Measurements from ENCODE around the gene PCAT6.
"Not testable (repeated sequence)": the region's sequence is repeated elsewhere in the genome, so short reads cannot be mapped to it uniquely, and the experiment has no call there.

Gene PCAT6

DNA sequence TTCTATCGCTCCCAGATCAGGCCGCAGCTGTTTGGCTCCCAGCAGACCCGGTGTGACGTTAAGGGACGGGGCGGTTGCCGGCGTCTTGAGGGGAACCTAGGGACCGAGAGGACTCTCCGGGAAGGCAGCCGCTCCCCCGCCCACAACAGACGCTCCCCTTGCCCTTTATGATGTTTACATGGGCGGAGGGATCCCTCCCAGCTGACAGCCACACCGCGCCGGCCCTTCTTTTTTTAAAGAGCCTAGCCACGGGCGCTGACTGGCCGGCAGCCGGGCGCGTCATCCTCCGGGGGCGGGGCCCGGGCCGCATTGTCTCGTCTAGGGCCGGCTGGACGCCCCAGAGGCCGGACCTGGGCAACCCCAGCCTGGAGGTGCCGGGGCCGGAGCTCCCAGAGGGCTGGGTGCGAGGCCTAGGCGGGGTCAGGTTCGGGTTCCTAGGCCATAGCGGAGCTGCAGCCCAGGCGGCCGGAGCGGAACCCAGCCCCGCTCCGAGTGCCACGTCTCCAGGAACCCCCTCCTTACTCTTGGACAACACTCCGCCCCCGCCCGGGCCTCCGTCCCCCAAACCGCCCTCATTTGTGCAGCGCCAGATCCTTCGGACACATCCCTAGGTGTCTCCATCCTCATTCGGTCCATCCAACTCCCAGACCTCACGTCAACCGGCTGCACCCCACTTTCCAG lies at the start of gene PCAT6:
Gene PCAT6 (plus strand): TSS at position 340 of the 681 bp plus-strand sequence.
- peak; percentile 87 for DNase-seq (ENCODE audit: low read depth)
- peak within 1 kb of the TSS; percentile 89 for H3K4me3 ChIP-seq (ENCODE audit: low read depth, low read length)

DNA sequence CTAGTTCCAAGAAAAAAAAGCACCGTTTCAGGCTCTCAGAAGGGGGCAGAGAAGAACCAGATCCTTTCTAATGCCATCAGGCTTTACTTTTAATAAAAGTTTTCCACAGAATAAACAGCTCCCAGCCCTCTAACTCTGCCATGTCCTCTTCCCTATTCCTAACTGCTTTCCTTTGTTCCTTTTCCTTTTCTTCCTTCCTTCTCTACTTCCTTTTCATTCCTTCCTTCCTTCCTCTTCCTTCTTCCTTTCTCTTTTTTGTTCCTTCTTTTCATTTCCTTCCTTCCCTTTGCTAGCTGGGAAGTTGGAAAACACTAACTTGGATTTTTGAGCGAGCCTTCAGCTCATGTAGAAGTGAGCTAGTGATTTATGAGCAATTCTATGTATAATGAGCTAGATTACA lies 48.7 kb upstream of the PCAT6 start:
- no peak for DNase-seq (ENCODE audit: low read depth)
- no peak overlapping the region for H3K4me3 ChIP-seq (ENCODE audit: low read depth, low read length)

DNA sequence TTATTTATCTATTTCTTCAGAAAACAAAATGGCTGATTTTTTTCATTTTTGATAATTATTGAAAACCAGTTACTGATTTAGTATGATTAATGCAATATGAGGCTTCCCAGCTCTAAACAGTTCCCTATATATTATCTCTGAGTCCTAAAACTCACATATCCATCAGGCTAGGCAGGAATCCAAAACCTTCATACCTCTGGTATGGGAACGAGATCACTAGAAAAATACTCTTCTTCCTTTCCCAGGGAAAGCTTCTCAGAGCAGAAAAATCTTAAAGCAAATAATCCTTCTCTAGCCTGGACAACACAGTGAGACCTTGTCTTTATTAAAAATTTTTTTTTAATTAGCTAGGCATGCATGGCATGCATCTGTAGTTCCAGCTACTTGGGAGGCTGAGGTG lies 45.0 kb upstream of the PCAT6 start:
- H3K4me3 ChIP-seq (ENCODE audit: low read depth, low read length): no peak overlapping the region
- DNase-seq (ENCODE audit: low read depth): no peak

DNA sequence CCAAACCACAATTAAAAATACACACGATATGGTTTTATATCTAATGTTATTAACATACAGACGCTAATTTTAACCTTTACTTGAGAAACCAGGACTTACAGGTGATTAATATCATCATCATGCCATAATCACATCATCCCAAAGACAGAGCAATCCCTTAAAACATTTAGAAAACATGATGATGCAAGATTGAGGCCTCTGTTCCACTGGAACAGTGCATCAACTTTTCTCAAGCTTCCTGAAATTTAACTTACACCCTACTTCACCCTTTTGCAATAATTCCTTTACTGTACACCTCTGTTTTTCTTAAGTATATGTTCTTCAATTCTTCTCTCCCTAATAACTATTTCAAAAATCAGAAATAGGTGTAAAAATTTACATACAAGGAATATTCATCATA lies 40.6 kb upstream of the PCAT6 start:
- no peak for DNase-seq (ENCODE audit: low read depth)
- no peak overlapping the region for H3K4me3 ChIP-seq (ENCODE audit: low read depth, low read length)

DNA sequence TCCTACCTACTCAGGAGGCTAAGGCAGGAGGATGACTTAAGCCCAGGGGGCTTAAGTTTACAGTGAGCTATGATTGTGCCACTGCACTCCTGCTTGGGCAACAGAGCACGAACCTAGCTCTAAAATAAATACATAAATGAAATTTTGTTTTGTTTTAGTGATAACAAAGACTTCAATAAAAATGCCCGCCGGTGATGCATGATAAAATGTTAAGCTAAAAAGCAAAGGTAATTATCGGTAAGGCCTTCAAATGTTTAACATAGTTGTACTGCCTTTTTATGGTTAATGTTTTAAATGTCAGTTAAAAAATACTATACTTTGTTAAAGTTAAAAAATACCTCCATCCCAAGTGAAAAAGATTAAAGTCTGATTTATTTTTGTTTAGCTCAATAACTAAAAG lies 29.6 kb upstream of the PCAT6 start:
- no peak for DNase-seq (ENCODE audit: low read depth)
- H3K4me3 ChIP-seq (ENCODE audit: low read depth, low read length): no peak overlapping the region

DNA sequence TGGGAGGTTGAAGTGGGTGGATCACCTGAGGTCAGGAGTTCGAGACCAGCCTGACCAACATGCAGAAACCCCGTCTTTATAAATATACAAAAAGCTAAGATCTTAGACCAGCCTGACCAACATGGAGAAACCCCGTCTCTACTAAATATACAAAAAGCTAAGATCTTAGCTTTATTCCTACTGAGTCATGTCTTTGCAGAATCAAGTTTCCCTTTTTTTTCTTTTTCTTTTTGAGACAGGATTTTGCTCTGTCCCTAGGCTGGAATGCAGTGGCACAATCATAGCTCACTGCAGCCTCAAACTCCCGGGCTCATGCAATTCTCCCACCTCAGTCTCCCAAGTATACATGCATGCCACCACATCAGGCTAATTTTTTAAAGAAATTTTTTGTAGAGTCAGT lies 23.9 kb upstream of the PCAT6 start:
- no peak for DNase-seq (ENCODE audit: low read depth)
- H3K4me3 ChIP-seq (ENCODE audit: low read depth, low read length): no peak overlapping the region

DNA sequence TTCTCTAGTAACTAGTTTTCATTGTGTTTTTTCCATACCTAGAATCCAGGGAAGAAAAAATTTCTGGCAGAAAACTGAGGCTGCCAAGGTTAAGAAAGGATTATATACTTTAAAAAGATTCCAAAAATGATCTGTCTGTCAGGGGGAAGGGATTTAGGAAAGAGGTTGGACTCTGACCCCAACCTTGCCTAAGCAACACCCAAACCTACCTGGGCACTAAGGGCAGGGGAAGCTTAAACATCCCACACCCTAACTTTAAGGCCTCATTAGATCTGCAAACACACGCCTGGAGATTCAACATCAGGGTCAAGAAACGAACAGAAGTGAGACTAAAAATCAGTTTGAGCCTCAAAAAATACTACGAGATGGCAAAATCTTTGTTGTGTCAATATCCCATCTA lies 22.0 kb upstream of the PCAT6 start:
- no peak overlapping the region for H3K4me3 ChIP-seq (ENCODE audit: low read depth, low read length)
- no peak for DNase-seq (ENCODE audit: low read depth)

DNA sequence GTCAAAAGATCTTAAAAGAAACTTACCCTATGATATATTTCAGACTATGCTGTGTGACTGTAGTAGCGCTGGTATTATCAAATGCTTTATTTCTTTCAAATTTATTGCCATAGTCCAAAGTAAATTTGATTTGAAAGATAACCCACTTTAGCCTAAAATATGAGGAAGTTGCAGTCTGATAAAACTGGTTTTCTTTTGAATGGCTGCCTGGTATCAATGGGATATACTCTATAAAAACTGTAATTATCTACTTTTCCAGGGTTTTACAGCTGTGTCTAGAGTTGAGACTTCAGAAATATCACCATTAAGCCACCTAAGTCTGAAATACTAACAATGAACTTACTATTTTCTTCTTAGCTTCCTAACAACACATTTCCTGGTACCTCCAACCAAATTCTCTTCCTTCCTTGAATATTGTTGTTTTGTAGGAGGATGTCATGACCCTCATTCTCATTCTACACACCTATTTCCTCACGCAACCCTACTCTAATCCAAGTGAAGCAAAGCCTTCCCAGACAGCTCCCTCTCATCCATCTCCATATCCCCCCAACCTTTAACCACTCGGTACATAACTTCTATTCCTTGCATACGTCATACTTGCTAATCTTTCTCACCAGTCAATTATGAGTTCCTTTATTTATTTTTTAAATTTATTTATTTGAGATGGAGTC lies 19.5 kb upstream of the PCAT6 start:
- H3K4me3 ChIP-seq (ENCODE audit: low read depth, low read length): no peak overlapping the region
- DNase-seq (ENCODE audit: low read depth): no peak

DNA sequence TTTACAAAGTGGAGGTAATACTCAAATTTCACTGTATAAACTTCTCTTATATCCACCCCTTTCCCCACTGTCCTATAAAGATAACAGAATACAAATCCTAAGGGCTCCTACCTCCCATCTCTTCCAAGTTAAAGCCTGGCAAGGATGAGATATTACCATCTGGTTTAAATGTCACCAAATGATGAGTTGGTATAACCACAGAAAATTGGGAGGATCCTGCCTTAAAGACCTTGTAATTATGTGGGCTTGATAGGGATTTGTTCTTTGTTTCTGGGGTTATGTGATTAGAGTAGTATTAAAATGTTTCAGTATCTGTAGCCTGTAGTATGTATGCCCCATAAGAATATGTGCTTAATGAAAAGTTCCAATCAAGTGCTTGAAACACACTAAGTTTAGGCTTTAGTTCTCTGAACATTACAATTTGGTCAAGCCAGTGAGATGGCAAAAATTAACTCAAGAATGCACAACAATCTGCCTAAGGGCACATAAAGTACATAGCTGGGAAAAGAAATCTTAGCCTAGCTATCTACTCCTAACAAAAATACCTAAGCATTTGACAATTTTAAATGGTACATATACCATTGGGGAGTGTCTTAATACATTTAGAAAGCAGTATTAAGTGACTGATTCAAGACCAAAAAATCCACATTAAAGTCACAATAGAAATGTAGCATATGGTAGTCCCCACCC lies 16.6 kb upstream of the PCAT6 start:
- DNase-seq (ENCODE audit: low read depth): no peak
- no peak overlapping the region for H3K4me3 ChIP-seq (ENCODE audit: low read depth, low read length)

DNA sequence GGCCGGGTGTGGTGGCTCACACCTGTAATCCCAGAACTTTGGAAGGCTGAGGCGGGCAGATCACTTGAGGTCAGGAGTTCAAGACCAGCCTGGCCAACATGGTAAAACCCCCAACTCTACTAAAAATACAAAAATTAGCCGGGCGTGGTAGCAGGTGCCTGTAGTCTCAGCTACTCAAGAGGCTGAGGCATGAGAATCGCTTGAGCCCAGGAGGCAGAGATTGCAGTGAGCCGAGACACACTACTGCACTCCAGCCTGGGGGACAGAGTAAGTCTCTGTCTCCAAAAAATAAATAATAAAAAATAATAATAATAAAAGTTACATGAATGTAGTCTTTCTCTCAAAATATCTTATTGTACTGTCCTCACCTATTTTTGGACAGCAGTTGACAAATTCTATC lies 15.8 kb upstream of the PCAT6 start:
- H3K4me3 ChIP-seq (ENCODE audit: low read depth, low read length): not testable (repeated sequence)

DNA sequence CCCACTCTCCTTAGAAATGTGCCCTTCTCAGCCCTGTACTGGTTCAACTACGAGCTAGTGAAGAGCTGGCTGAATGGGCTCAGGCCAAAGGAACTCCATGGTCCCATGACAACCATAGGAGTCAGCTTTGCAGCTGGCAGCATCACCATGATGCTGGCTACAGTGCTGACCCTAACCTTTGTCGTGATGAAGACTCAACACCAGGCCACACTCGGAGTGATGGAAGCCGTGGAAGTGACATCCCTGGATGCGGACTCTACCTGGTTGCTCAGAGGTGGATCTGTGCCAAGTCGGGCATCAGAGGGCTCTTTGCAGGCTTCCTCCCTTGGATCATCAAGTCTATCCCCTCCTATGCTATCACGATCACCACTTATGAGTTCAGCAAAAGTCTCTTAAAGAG lies 14.1 kb upstream of the PCAT6 start:
- H3K4me3 ChIP-seq (ENCODE audit: low read depth, low read length): no peak overlapping the region
- no peak for DNase-seq (ENCODE audit: low read depth)

More for the DNA sequence above, 15.8 kb upstream of the PCAT6 start:
- DNase-seq (ENCODE audit: low read depth): not testable (repeated sequence)

DNA sequence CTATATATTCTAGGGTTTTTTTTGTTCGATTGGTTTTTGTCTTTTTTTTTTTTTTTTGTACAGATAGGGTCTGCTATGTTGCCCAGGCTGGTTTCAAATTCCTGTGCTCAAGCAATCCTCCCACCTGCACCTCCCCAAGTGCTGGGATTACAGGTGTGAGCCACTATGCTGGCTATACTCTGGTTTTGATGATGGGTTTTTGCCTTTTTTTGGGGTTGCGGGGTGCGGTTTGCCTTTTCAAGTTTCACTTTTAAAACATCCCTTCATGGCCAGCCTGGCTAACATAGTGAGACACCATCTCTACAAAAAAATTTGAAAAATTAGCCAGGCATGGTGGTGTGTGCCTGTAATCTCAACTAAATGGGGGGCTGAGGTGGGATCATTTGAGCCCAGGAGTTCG lies 12.5 kb upstream of the PCAT6 start:
- no peak for DNase-seq (ENCODE audit: low read depth)
- H3K4me3 ChIP-seq (ENCODE audit: low read depth, low read length): no peak overlapping the region

DNA sequence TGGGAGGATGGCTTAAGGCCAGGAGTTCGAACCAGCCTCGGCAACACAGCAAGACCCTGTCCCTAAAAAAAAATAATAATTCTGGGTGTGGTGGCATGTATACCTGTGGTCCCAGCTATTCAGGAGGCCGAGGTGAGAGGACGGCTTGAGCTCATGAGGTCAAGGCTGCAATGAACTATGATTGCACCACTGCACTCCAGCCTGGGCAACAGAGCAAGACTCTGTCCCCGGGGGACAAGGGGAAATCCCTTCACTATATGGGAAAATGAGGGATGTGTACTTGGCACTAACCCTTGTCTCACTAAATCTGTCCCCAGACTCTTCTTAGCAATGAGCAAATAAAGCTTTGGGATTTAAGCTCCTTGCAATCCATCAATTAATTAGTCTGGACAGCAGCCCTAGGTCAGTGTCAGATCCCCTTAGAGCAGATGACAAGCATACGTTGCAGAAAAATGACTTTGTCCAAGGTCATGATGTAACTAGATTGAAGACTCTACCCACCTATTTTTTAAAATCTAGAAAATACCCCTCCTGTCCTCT lies 11.9 kb upstream of the PCAT6 start:
- no peak for DNase-seq (ENCODE audit: low read depth)
- H3K4me3 ChIP-seq (ENCODE audit: low read depth, low read length): no peak overlapping the region

DNA sequence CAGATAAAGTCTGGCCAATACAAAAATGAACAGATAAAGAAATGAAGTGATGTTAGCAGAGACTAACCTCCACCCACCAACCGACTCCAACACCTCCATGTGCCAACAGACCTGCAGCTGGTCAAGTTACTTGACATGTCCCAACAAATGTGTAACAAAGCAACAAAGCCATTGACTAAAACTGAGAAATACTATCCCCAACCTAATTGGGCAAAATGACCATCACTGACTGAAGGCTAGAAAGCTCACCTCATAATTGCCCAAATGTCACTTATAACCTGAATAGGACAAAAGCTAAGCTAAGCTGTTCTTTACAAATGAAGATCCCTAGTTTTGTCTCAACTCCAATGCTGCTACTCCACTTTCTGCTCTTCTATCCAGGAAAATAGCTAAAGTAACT lies 10.0 kb upstream of the PCAT6 start:
- no peak for DNase-seq (ENCODE audit: low read depth)
- H3K4me3 ChIP-seq (ENCODE audit: low read depth, low read length): no peak overlapping the region

DNA sequence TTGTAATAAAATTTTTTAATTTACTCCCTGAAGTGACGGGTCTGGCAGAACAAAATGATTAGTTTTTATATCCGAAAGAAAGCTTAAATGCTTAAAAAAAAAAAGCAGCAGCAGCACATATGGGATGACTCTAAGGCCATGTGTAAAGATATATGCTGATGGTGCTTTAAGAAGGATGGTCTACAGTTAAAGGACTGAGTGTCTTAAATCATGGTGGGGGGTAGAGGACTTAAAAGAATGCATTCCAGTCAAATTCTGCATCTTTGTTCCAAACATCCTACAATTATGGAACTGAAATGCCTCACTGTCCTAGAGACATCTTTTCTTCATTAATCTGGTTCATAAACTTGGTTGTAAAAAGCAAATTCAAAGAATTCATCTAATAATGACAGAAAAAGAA lies 9.6 kb upstream of the PCAT6 start:
- H3K4me3 ChIP-seq (ENCODE audit: low read depth, low read length): no peak overlapping the region
- DNase-seq (ENCODE audit: low read depth): no peak

DNA sequence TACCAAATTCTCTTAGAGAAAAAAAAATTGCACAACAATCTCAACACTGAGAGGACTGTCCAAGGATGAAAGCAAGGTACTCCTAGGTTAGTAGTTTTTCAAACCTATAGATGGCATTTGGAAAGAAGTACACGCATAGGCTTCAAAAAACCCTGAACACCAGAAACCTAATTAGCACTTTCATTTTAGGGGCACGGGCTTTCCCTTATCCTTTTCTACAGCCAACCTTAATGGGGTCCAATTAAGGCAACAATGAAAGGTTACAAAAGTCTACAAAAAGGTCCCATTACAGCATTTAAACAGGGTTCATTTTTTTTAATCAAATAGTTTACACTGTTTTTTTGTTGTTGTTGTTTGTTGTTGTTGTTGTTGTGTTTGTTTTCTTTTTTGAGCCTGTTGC lies 8.7 kb upstream of the PCAT6 start:
- no peak overlapping the region for H3K4me3 ChIP-seq (ENCODE audit: low read depth, low read length)
- no peak for DNase-seq (ENCODE audit: low read depth)

DNA sequence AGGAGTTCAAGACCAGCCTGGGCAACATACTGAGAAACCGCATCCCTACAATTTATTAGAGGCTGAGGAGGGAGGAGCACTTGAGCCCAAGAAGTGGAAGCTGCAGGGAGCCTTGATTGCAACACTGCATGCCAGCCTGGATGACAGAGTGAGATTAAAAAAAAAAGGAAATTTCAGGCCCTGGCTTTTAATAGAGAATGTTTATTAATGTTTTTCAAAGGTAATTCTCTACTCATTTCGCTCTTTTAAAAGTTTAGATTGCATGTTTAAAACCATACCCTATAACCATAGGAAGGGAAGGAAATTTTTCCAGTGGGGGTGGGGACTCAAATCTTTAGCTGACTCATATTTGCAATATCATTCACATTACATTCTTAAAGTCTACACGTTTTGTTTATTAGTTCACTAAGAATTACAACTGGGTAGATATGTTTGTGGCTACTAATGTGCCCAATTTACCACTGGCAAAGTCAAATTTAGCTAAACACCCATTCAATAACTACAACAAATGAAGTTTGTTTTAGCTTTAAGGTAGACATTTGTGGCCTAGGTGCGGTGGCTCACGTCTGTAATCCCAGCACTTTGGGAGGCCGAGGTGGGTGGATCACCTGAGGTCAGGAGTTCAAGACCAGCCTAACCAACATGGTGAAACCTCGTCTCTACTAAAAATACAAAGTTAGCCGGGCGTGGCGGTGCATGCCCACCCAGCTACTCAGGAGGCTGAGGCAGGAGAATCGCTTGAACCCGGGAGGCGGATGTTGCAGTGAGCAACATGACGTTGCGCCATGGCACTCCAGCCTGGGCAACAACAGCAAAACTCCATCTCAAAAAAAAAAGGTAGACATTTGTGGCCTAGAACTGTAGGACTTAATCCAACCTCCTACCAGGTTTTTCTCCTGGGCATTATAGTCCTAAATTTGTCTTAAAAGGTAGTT lies 7.5 kb upstream of the PCAT6 start:
- no peak for DNase-seq (ENCODE audit: low read depth)
- H3K4me3 ChIP-seq (ENCODE audit: low read depth, low read length): no peak overlapping the region

DNA sequence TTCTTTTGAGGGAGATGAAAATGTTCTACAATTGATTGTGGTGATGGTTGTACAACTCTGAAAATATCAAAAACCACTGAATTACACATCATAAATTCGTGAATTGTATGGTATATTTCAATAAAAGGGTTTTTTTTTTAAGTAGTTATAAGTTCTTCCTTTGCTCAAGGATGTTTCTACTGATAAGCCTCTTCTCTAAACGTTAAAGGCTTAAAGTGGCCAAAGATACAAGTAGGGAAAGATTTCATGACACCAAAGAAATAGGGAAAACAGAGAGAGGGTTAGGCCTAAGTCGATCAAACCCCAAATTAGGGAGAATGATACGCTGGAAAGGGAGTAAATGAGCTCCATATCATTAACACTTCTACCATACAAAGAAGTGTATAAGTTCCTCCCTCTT lies 6.6 kb upstream of the PCAT6 start:
- no peak overlapping the region for H3K4me3 ChIP-seq (ENCODE audit: low read depth, low read length)
- DNase-seq (ENCODE audit: low read depth): no peak
